ENCODE results near the gene IQSEC1. TPM values are rescaled to one million over a fixed set of nuclear protein-coding genes. Genes with fewer than 3 reads are reported as not detected.

The IQSEC1 gene
- total and polyA plus RNA-seq, 9 of the 15 experiments (the other 6 are each of a cell fraction or from before 2014, with no cell fraction given), result 0.56 to 39.0 (median 6.8) TPM

GRCh38 chr3:12897381-12898289, 175.6 kb downstream of the IQSEC1 start:
- Histone ChIP-seq H3K79me2 (ENCODE audit: control insufficient read depth, insufficient read depth, low read length) (no peaks in the 10 kb centered on the region), H3K36me3 (ENCODE audit: control insufficient read depth, insufficient read depth, low read length) (peaks cover 31% of the 10 kb centered on the region; the same call in 2 of the 3 replicates), H2AFZ (ENCODE audit: low read depth, low read length) (no peak overlapping the region), H3K4me1 (replicated peaks in 1 of 2; ENCODE audit: control insufficient read depth in 2 of 2, insufficient read depth in 2 of 2, low read length in 2 of 2) (peaks cover 0 to 30% of the 10 kb centered on the region in 2 experiments; a peak in 3 of 5 replicates), H4K20me1 (replicated peaks; ENCODE audit: control insufficient read depth, insufficient read depth, low read length) (peaks cover 4% of the 10 kb centered on the region; the same call in 1 of the 2 replicates), H3K9me1 (ENCODE audit: control insufficient read depth, insufficient read depth, low read length) (no peaks in the 10 kb centered on the region), H3K27me3 (ENCODE audit: control insufficient read depth in 2 of 2, insufficient read depth in 2 of 2, low read length in 2 of 2) (no peaks in the 10 kb centered on the region), H3K9me3 (replicated peaks; ENCODE audit: control insufficient read depth, insufficient read depth, low read depth, low read length) (no peaks in the 10 kb centered on the region), H3K9ac (ENCODE audit: insufficient read depth in 1 of 2, low read depth in 2 of 2, low read length in 2 of 2) (peak overlapping the region in 1 of 2 experiments; percentile 57; a peak in 1 of 4 replicates), H3K27ac (ENCODE audit: extremely low read depth, low read depth, low read length) (no peak overlapping the region), H3K4me2 (ENCODE audit: insufficient read depth, low read length) (no peak overlapping the region), H3K4me3 (no peak overlapping the region)
- DNase-seq (ENCODE audit: extremely low read depth in 1 of 4, low spot score in 3 of 4), result no peak
- BruUV-seq (replicated peaks), result TSS peak; percentile 19
- peak; percentile 20; the same call in 1 of the 3 replicates for ATAC-seq
- peak; percentile 29 for FAIRE-seq
- ChIA-PET CTCF (ENCODE audit: low intra/inter-chr PET ratio) (no interaction called here), POLR2A (interaction anchor here (1.1 to 1.3 kb wide), 2 partner anchors 8 to 64 kb away, joined by 3 to 5 read pairs; no protein-coding TSS in a partner anchor)
- intact Hi-C loops (cut with micrococcal nuclease) (no loop called here), in situ Hi-C loops (cut with MboI) (loop anchor here (5.0 to 25.0 kb wide), 3 partner anchors 85 to 760 kb away; no protein-coding TSS in a partner anchor)
- WGBS (ENCODE audit: insufficient coverage, low coverage, missing lambda C conversion rate), result 47% methylated on average over 12 of the region's 13 CpGs
- TF ChIP-seq FOSL1 (tag; conservative IDR thresholded peaks at IDR 0.05) (peak; percentile 41; the same call in 1 of the 2 replicates), RBM34 (IDR thresholded peaks at IDR 0.05; ENCODE audit: borderline replicate concordance, insufficient read depth, low read length) (no peak), BRCA1 (IDR thresholded peaks at IDR 0.05) (no peak), BRCA1 (CRISPR knock-in tag; IDR thresholded peaks at IDR 0.05) (no peak), ZNF431 (CRISPR knock-in tag; IDR thresholded peaks at IDR 0.05) (peak; percentile 68; the same call in 1 of the 2 replicates), TBP (optimal IDR thresholded peaks at IDR 0.05; ENCODE audit: low read depth, low read length) (no peak), SFPQ (IDR thresholded peaks at IDR 0.05; ENCODE audit: low read depth, low read length) (no peak), CBFA2T3 (IDR thresholded peaks at IDR 0.05) (0 out of 2 replicates have a peak, but pooled peaks have one; percentile 9), NFIC (IDR thresholded peaks at IDR 0.05) (0 out of 2 replicates have a peak, but pooled peaks have one; percentile 7), JUND (IDR thresholded peaks at IDR 0.05; ENCODE audit: borderline replicate concordance, low read depth, low read length) (no peak), JUND (tag; IDR thresholded peaks at IDR 0.05; ENCODE audit: borderline replicate concordance, low read depth, low read length) (no peak), EP300 (IDR thresholded peaks at IDR 0.05; ENCODE audit: low read length) (no peak), SLC30A9 (CRISPR knock-in tag; IDR thresholded peaks at IDR 0.05) (no peak), ZNF133 (CRISPR knock-in tag; IDR thresholded peaks at IDR 0.05) (no peak), HMG20A (CRISPR knock-in tag; conservative IDR thresholded peaks at IDR 0.05) (no peak), CEBPG (CRISPR knock-in tag; IDR thresholded peaks at IDR 0.05) (no peak), CEBPG (tag; conservative IDR thresholded peaks at IDR 0.05 in 1 of 2, IDR thresholded peaks at IDR 0.05 in 1 of 2) (peak in 1 of 2 experiments; percentile 36; a peak in 1 of 4 replicates)
- TF ChIP-seq, protein P1, sequence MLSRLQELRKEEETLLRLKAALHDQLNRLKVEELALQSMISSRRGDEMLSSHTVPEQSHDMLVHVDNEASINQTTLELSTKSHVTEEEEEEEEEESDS (CRISPR knock-in tag; IDR thresholded peaks at IDR 0.05), result no peak
- TF ChIP-seq, protein P2, sequence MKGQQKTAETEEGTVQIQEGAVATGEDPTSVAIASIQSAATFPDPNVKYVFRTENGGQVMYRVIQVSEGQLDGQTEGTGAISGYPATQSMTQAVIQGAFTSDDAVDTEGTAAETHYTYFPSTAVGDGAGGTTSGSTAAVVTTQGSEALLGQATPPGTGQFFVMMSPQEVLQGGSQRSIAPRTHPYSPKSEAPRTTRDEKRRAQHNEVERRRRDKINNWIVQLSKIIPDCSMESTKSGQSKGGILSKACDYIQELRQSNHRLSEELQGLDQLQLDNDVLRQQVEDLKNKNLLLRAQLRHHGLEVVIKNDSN (CRISPR knock-in tag; IDR thresholded peaks at IDR 0.05), result no peak
